Tibial nerve (tissue), 4 donors: ENCODE measurements around the gene CALCR.

Source experiments
- CTCF ChIP-seq, 5 experiments: fragments of 200-600 bp in 3 of 5; fragments of 450-650 bp in 2 of 5; sonication (generic) in 3 of 5; IDR thresholded peaks; one replicate each; pipeline ENCODE4 v1.5.1; 2016 to 2019; ENCODE audit warnings: antibody characterized with exemption in 5 of 5, mild to moderate bottlenecking in 3 of 5, moderate library complexity in 2 of 5
- EP300 ChIP-seq, 2 donors: sonication (generic); formaldehyde crosslinking; IDR thresholded peaks; one replicate each; pipeline ENCODE4 v1.6.1; 2017; ENCODE audit warnings: antibody characterized with exemption in 2 of 2, mild to moderate bottlenecking in 1 of 2
- POLR2A ChIP-seq, 2 donors: fragments of 450-650 bp; IDR thresholded peaks; one replicate each; pipeline ENCODE4 v1.6.1; 2017; ENCODE audit warnings: antibody characterized with exemption in 2 of 2, mild to moderate bottlenecking in 2 of 2, moderate library complexity in 2 of 2

- no peak for TF ChIP-seq CTCF (IDR thresholded peaks at IDR 0.05)
- TF ChIP-seq POLR2A (IDR thresholded peaks at IDR 0.05) = no peak
- no peak for TF ChIP-seq EP300 (IDR thresholded peaks at IDR 0.05)
Measured at GRCh38 chr7:93509303-93509702, 65.2 kb downstream of the CALCR start.
